Peyer's patch (tissue), 4 donors: ENCODE measurements around the gene MED13L. TPM values are rescaled to one million over a fixed set of nuclear protein-coding genes. Genes with fewer than 3 reads are reported as not detected.

Source experiments
- DNase-seq, 3 donors: peaks; one replicate each; pipeline ENCODE4 v3.0.0-alpha.2; 2017 to 2019
- H3K27ac ChIP-seq, 4 donors: fragments of 200-600 bp; sonication (generic); one replicate each; pipeline ENCODE4 v1.5.1; 2016 to 2019
- H3K27me3 ChIP-seq, 2 donors: fragments of 200-600 bp; sonication (generic); one replicate each; pipeline ENCODE4 v1.5.1; 2019
- H3K36me3 ChIP-seq, 3 donors: fragments of 200-600 bp; sonication (generic); one replicate each; pipeline ENCODE4 v1.5.1; 2016 to 2019
- H3K4me1 ChIP-seq, 4 donors: fragments of 200-600 bp; sonication (generic); one replicate each; pipeline ENCODE4 v1.5.1; 2016 to 2019
- H3K4me3 ChIP-seq, 4 donors: fragments of 200-600 bp; sonication (generic); 1 replicate in 3 of 4; 2 replicates in 1 of 4; pipeline ENCODE4 v1.5.1; 2016 to 2019; ENCODE audit warnings: mild to moderate bottlenecking in 1 of 4
- H3K9me3 ChIP-seq, 4 donors: fragments of 200-600 bp; sonication (generic); one replicate each; pipeline ENCODE4 v1.5.1; 2016 to 2019; ENCODE audit warnings: mild to moderate bottlenecking in 1 of 4
- POLR2A ChIP-seq, 2 donors: fragments of 450-650 bp; IDR thresholded peaks; one replicate each; pipeline ENCODE4 v1.5.1; 2017; ENCODE audit warnings: antibody characterized with exemption in 2 of 2, mild to moderate bottlenecking in 2 of 2, moderate library complexity in 2 of 2
- total RNA-seq, 4 donors: library from RNA; depleted of rRNA; stranded (reverse); fragments of >200 nt; gene quantifications; one replicate each; pipeline ENCODE4 v1.1.0, GENCODE V29; 2016
- TF ChIP-seq, protein P1 (sequence below), 6 experiments: fragments of 450-650 bp in 4 of 6; fragments of 200-600 bp in 2 of 6; sonication (generic) in 1 of 6; IDR thresholded peaks; one replicate each; pipeline ENCODE4 v1.5.1; 2017 to 2019; ENCODE audit warnings: antibody characterized with exemption in 6 of 6, mild to moderate bottlenecking in 3 of 6, moderate library complexity in 1 of 6

The MED13L gene
- total RNA-seq, 4 donors from 2014 or later = 127 to 181 (median 145) TPM

DNA sequence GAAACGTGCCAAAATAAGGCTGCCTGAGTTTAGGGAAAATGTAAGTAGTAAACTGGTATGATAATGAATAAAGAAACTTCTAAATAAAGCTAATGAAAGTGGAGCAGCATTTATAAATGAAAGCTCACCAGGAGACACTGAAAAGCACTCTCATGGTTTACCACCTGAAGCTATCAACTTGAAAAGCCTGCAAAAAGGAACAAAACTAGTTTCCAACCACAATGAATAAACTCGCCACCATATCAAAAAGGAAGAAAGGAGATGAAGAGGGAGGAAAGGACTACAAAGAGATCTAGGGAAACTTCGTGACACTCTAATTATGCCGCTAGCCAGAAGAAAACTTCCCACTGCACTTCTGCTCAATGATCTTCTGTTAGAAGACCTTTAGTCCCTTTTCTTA, 66.7 kb downstream of the MED13L start:
- no peak for DNase-seq
- TF ChIP-seq, protein P1, sequence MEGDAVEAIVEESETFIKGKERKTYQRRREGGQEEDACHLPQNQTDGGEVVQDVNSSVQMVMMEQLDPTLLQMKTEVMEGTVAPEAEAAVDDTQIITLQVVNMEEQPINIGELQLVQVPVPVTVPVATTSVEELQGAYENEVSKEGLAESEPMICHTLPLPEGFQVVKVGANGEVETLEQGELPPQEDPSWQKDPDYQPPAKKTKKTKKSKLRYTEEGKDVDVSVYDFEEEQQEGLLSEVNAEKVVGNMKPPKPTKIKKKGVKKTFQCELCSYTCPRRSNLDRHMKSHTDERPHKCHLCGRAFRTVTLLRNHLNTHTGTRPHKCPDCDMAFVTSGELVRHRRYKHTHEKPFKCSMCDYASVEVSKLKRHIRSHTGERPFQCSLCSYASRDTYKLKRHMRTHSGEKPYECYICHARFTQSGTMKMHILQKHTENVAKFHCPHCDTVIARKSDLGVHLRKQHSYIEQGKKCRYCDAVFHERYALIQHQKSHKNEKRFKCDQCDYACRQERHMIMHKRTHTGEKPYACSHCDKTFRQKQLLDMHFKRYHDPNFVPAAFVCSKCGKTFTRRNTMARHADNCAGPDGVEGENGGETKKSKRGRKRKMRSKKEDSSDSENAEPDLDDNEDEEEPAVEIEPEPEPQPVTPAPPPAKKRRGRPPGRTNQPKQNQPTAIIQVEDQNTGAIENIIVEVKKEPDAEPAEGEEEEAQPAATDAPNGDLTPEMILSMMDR (IDR thresholded peaks at IDR 0.05) = no peak
- TF ChIP-seq POLR2A (IDR thresholded peaks at IDR 0.05) = no peak
- H3K4me3 ChIP-seq = no peak overlapping the region
- no peaks in the 10 kb centered on the region for H3K36me3 ChIP-seq
- H3K9me3 ChIP-seq = no peaks in the 10 kb centered on the region
- H3K4me1 ChIP-seq = peaks cover 0 to 6% (median 0%) of the 10 kb centered on the region in 4 donors
- H3K27me3 ChIP-seq = no peaks in the 10 kb centered on the region
- H3K27ac ChIP-seq = no peak overlapping the region

DNA sequence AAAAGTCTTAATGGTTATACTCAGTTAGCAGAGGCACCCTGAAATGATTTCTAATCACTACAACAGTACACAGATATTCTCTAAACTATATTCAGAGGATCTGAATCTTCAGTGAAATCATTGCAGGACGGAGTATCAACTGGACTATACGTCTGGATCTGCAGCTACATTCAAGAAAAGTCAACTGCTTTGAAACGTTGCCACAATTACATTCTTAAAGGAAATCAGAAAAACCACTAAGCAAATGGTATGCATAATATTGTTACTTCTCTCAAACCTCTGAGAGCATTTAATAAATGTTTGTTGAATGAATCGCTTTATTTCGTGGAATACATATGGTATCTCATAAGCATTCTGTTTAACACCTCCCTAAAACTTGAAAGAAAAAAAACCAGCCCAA, 67.4 kb downstream of the MED13L start:
- no peak for DNase-seq
- Histone ChIP-seq H3K36me3 (no peaks in the 10 kb centered on the region), H3K27me3 (no peaks in the 10 kb centered on the region), H3K4me1 (peaks cover 0 to 2% (median 0%) of the 10 kb centered on the region in 4 donors), H3K4me3 (no peak overlapping the region), H3K27ac (no peak overlapping the region), H3K9me3 (no peaks in the 10 kb centered on the region)
- TF ChIP-seq, protein P1 (IDR thresholded peaks at IDR 0.05) = no peak
- TF ChIP-seq POLR2A (IDR thresholded peaks at IDR 0.05) = no peak

DNA sequence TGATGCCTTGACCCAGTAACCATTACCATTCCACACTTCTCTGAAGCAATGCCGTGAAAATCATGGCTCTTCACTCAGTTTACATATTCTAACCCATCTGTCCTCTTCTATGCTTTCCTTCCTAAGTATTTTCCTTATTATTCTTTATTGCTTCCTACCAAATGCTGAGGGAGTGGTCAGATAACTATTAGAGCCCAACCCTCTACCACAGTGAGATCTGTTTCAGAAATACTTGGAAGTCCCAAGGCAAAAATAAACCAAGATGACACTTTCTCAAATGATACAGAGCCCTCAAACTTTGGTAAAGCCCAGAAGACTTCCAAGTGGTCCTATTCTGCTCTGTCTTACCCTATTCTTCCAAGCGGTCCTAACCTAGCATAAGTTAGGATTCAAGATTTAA, 68.0 kb downstream of the MED13L start:
- no peak overlapping the region for H3K4me3 ChIP-seq
- DNase-seq = no peak
- H3K36me3 ChIP-seq = no peaks in the 10 kb centered on the region
- H3K27me3 ChIP-seq = no peaks in the 10 kb centered on the region
- no peaks in the 10 kb centered on the region for H3K4me1 ChIP-seq
- TF ChIP-seq POLR2A (IDR thresholded peaks at IDR 0.05) = no peak
- TF ChIP-seq, protein P1 (IDR thresholded peaks at IDR 0.05) = no peak
- no peaks in the 10 kb centered on the region for H3K9me3 ChIP-seq
- H3K27ac ChIP-seq = no peak overlapping the region

DNA sequence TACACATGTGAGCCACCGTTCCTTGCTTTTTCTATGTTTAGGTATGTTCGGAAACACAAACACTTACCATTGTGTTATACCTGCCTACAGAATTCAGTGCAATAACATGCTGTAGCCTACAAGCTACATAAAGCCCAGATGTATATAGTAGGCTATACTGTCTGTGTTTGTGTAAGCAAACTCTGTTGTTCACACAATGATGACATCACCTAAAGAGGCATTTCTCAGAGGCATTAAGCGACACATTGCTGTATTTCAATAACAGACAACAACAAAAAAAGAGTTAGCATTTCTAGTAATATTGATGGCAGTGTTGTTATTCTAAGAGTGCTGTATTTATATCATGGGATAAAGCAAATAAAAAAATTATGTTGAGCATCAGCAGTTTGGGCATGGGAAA, 70.2 kb downstream of the MED13L start:
- no peaks in the 10 kb centered on the region for H3K27me3 ChIP-seq
- no peaks in the 10 kb centered on the region for H3K9me3 ChIP-seq
- H3K4me1 ChIP-seq = no peaks in the 10 kb centered on the region
- no peak for TF ChIP-seq POLR2A (IDR thresholded peaks at IDR 0.05)
- TF ChIP-seq, protein P1 (IDR thresholded peaks at IDR 0.05) = no peak
- no peaks in the 10 kb centered on the region for H3K36me3 ChIP-seq
- H3K27ac ChIP-seq = no peak overlapping the region
- H3K4me3 ChIP-seq = no peak overlapping the region
- no peak for DNase-seq

DNA sequence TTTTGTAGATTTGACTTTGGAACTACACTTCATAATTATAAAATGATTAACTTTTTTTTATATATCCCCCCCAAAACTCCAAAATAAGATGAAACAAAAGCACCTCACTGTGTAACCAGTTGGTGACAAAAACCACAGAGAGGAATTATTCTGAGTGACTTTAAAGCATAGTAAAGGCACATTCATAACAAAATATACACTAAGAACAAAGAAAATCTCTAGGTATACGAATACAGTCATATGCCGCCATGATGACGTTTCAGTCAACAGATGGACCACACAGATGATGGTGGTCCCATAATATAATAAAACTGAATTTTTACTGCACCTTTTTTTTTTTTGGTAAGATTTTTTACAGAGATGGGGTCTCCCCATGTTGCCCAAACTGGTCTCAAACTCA, 70.7 kb downstream of the MED13L start:
- Histone ChIP-seq H3K27ac (no peak overlapping the region), H3K27me3 (no peaks in the 10 kb centered on the region), H3K4me1 (no peaks in the 10 kb centered on the region), H3K36me3 (no peaks in the 10 kb centered on the region), H3K4me3 (no peak overlapping the region), H3K9me3 (no peaks in the 10 kb centered on the region)
- TF ChIP-seq POLR2A (IDR thresholded peaks at IDR 0.05) = no peak
- TF ChIP-seq, protein P1 (IDR thresholded peaks at IDR 0.05) = no peak
- no peak for DNase-seq

DNA sequence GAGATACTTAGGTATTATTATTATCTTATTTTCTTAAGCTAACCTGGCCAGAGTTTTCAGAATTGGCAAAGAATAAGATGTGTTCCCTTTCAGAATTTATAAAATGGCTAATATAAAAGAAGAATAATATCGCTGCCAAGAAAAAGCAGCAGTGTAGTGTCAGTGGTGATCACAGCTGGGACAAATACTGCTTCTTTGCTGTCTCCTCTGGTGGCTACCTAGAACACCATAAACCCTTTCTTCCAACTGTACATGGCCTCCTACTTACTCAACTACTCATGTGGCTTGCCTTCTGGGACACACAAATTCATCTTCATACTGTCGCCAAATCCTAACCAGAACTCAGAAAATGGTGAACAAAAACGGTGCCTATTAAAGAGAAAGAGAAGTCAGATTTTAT, 72.7 kb downstream of the MED13L start:
- no peaks in the 10 kb centered on the region for H3K9me3 ChIP-seq
- no peak overlapping the region for H3K4me3 ChIP-seq
- H3K27ac ChIP-seq = no peak overlapping the region
- DNase-seq = no peak
- H3K27me3 ChIP-seq = no peaks in the 10 kb centered on the region
- no peaks in the 10 kb centered on the region for H3K4me1 ChIP-seq
- TF ChIP-seq, protein P1 (IDR thresholded peaks at IDR 0.05) = no peak
- TF ChIP-seq POLR2A (IDR thresholded peaks at IDR 0.05) = no peak
- H3K36me3 ChIP-seq = no peaks in the 10 kb centered on the region
